Measurements from ENCODE around the gene TSEN54.
A peak's percentile ranks its signal among the peaks of the same experiment; 100 is the strongest.

TSEN54 gene

DNA sequence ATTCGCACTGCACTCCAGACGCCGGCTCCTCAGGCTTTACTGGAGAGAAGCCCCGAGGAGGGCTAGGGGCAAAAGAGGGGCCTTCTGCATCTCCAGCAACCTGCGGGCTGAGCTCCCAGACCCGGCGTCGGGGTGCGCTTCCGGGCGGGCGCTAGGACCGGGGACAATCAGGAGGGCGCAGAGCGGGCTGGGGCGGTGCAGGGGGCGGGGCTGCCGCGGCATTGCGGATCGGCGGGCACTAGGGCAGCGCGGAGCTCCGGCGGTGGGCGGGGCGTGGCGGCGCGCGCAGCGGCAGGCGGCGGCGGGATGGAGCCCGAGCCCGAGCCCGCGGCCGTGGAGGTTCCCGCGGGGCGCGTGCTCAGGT is at the start of gene TSEN54:
TSS of gene TSEN54 (plus strand) at position 274 of the 364 bp plus-strand sequence. CDS start at position 307, 33 bp downstream.
- Histone ChIP-seq H4K20me1 (ENCODE audit: insufficient read depth, low read length) (peaks cover 32% of the 10 kb centered on the region), H3K9me3 (ENCODE audit: insufficient read depth, low read length, severe bottlenecking) (no peaks in the 10 kb centered on the region), H3K4me2 (ENCODE audit: insufficient read depth, low read length) (peak within 1 kb of the TSS; percentile 92), H3K9ac (ENCODE audit: low read depth, low read length) (peak within 1 kb of the TSS; percentile 79), H3K27ac (ENCODE audit: low read length) (peak within 1 kb of the TSS; percentile 66), H3K27me3 (ENCODE audit: insufficient read depth, low read length, poor library complexity) (no peaks in the 10 kb centered on the region), H3K4me3 (ENCODE audit: low read depth in 1 of 2, low read length in 2 of 2) (peak within 1 kb of the TSS; percentile 67 to 88), H2AFZ (ENCODE audit: low read depth, low read length) (peak within 1 kb of the TSS; percentile 86), H3K79me2 (ENCODE audit: insufficient read depth, low read length) (peaks cover 41% of the 10 kb centered on the region), H3K36me3 (ENCODE audit: insufficient read depth, low read length) (peaks cover 48% of the 10 kb centered on the region), H3K4me1 (ENCODE audit: insufficient read depth, low read length) (peaks cover 53% of the 10 kb centered on the region)
- no peak for TF ChIP-seq EZH2 (IDR thresholded peaks at IDR 0.05; ENCODE audit: borderline replicate concordance, low read depth, low read length, severe bottlenecking)
- TF ChIP-seq, protein P1, sequence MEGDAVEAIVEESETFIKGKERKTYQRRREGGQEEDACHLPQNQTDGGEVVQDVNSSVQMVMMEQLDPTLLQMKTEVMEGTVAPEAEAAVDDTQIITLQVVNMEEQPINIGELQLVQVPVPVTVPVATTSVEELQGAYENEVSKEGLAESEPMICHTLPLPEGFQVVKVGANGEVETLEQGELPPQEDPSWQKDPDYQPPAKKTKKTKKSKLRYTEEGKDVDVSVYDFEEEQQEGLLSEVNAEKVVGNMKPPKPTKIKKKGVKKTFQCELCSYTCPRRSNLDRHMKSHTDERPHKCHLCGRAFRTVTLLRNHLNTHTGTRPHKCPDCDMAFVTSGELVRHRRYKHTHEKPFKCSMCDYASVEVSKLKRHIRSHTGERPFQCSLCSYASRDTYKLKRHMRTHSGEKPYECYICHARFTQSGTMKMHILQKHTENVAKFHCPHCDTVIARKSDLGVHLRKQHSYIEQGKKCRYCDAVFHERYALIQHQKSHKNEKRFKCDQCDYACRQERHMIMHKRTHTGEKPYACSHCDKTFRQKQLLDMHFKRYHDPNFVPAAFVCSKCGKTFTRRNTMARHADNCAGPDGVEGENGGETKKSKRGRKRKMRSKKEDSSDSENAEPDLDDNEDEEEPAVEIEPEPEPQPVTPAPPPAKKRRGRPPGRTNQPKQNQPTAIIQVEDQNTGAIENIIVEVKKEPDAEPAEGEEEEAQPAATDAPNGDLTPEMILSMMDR (IDR thresholded peaks at IDR 0.05; ENCODE audit: borderline replicate concordance, extremely low read depth, low read length, poor library complexity, severe bottlenecking) = no peak
- DNase-seq (peak; percentile 96), ATAC-seq (ENCODE audit: insufficient read depth, low read depth) (peak; percentile 82)

DNA sequence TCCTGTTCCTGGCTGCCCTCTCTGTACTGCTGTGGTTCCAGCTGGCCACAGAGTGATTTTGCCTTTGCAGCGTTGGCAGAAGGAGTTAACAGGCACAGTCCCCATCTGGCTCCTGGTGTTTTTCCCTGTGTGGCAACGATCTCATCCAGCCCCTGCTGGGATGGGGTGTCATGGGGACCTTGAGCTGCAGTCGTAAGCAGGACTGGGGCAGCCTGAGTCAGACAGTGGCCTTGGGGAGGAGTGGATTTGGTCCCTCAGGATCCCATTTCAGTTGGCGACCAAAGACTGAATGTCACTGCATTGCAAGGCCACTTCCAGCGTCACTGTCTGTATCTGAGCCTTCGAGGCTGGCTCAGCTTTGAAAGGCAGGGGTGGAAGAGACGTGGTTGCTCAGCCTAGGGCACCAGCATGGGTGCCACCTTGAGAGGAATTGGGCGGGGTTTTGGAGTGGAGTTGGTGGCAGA is 48.0 kb upstream of the TSEN54 start:
- Histone ChIP-seq H3K4me1 (ENCODE audit: insufficient read depth, low read length) (no peaks in the 10 kb centered on the region), H3K9ac (ENCODE audit: low read depth, low read length) (no peak overlapping the region), H3K4me3 (ENCODE audit: low read depth in 1 of 2, low read length in 2 of 2) (no peak overlapping the region), H3K27me3 (ENCODE audit: insufficient read depth, low read length, poor library complexity) (no peaks in the 10 kb centered on the region), H3K27ac (ENCODE audit: low read length) (no peak overlapping the region), H3K9me3 (ENCODE audit: insufficient read depth, low read length, severe bottlenecking) (no peaks in the 10 kb centered on the region), H3K4me2 (ENCODE audit: insufficient read depth, low read length) (no peak overlapping the region), H4K20me1 (ENCODE audit: insufficient read depth, low read length) (peaks cover 13% of the 10 kb centered on the region), H3K36me3 (ENCODE audit: insufficient read depth, low read length) (peaks cover 32% of the 10 kb centered on the region), H2AFZ (ENCODE audit: low read depth, low read length) (no peak overlapping the region), H3K79me2 (ENCODE audit: insufficient read depth, low read length) (peaks cover 57% of the 10 kb centered on the region)
- TF ChIP-seq, protein P1 (IDR thresholded peaks at IDR 0.05; ENCODE audit: borderline replicate concordance, extremely low read depth, low read length, poor library complexity, severe bottlenecking) = no peak
- no peak for TF ChIP-seq EZH2 (IDR thresholded peaks at IDR 0.05; ENCODE audit: borderline replicate concordance, low read depth, low read length, severe bottlenecking)
- DNase-seq (no peak), ATAC-seq (ENCODE audit: insufficient read depth, low read depth) (no peak)

DNA sequence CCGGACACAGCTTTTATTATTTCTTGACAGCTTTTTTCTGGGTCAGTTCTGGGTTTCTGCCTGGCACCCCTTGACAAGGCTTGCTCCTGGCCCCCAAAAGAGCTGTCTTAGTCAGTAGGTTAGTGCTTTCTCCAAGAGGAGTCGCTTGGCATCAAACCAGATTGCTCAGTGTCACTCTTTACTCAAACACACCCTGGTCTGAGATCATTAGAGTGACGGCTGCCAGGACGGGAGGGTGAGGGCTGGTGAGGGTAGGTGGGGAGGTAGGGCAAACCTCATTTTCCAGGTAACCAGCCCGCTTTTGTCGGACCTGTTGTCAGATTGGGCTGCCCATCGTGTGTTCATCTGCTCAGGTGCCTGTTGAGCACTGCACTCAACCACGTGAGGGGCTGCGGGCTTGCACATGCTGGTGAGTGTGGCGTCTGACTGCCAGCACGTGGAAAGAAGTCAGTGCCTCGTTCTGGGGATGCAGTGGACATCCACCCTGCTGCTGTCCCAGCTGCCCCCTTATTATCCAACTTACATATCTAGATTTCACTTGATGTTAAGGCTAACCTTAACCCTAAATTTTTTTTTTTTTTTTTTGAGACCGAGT is 47.5 kb upstream of the TSEN54 start:
- TF ChIP-seq, protein P1 (IDR thresholded peaks at IDR 0.05; ENCODE audit: borderline replicate concordance, extremely low read depth, low read length, poor library complexity, severe bottlenecking) = no peak
- no peak for TF ChIP-seq EZH2 (IDR thresholded peaks at IDR 0.05; ENCODE audit: borderline replicate concordance, low read depth, low read length, severe bottlenecking)
- H3K27ac ChIP-seq (ENCODE audit: low read length) = no peak overlapping the region
- DNase-seq (no peak), ATAC-seq (ENCODE audit: insufficient read depth, low read depth) (no peak)
- H2AFZ ChIP-seq (ENCODE audit: low read depth, low read length) = no peak overlapping the region
- no peaks in the 10 kb centered on the region for H3K4me1 ChIP-seq (ENCODE audit: insufficient read depth, low read length)
- peaks cover 36% of the 10 kb centered on the region for H3K36me3 ChIP-seq (ENCODE audit: insufficient read depth, low read length)
- peaks cover 52% of the 10 kb centered on the region for H3K79me2 ChIP-seq (ENCODE audit: insufficient read depth, low read length)
- H4K20me1 ChIP-seq (ENCODE audit: insufficient read depth, low read length) = peaks cover 13% of the 10 kb centered on the region
- H3K27me3 ChIP-seq (ENCODE audit: insufficient read depth, low read length, poor library complexity) = no peaks in the 10 kb centered on the region
- H3K9ac ChIP-seq (ENCODE audit: low read depth, low read length) = no peak overlapping the region
- H3K4me3 ChIP-seq (ENCODE audit: low read depth in 1 of 2, low read length in 2 of 2) = no peak overlapping the region
- no peaks in the 10 kb centered on the region for H3K9me3 ChIP-seq (ENCODE audit: insufficient read depth, low read length, severe bottlenecking)
- no peak overlapping the region for H3K4me2 ChIP-seq (ENCODE audit: insufficient read depth, low read length)
